NCI-H2081 (cell line): ENCODE results near the gene DYRK3.

Experiments
- DNase-seq, 2 experiments: peaks; one replicate each; lab custom pipeline; 2025; lab: John Stamatoyannopoulos, UW

DYRK3 gene

DNA sequence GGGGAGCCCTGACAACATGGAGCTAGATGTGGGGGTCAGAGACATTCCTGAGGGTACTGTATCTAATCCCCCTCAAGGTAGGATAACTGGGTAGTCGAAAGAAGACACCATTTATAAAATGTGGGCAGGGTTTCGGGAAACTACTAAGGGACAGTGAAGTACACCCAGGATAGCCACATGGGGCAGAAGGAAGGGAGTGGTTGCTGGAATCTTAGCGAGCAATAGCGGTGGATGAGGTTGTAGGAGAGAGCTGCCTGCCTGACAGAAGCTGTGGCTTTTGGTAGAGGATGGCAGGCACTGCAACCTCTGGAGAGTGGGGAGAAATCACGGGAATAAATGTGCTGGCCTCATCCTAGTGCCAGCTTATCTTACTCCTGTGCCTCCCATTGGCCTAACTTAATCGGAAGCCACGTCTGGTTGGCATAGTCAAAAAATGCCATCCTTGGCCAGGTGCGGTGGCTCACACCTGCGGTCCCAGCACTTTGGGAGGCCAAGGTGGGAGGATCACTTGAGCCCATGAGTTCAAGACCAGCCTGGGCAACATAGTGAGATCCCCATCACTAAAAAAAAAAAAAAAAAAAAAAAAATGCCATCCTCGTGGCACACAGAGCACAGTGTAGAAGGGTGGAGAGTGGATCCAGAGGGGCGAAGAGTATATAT is 26.0 kb downstream of the DYRK3 start:
- no peak for DNase-seq

DNA sequence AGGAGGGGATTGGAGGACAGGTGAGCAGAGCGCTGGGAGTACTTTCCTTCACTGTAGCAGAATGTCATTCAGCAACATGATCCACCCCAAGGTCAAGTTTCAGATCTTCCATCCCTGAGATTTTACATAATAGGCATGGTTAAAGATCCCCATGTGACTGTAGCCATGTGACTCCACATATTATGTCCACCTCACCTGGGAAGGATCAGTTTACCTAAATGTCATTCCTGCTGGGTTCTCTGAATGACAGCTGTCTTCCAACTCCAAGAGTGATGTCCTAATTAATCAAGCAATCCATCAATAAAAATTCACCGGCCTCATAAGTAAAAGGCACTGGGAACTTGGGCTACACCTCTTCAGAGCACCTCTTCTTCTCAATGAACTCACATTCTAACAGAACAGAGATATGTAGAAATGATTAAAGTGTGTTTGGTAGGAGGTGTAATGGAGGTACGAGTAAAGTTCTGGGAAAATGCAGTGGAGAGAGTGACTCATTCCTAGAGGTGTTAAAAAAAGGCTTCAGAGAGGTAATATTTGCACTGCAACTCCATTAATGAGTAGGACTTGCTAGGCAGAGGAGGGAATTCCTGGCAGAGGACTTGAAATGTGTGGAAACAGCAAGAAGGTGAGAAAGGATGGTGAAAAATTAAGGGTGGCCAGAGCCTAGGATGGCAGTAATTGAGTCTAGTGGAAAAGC is 27.2 kb downstream of the DYRK3 start:
- no peak for DNase-seq

DNA sequence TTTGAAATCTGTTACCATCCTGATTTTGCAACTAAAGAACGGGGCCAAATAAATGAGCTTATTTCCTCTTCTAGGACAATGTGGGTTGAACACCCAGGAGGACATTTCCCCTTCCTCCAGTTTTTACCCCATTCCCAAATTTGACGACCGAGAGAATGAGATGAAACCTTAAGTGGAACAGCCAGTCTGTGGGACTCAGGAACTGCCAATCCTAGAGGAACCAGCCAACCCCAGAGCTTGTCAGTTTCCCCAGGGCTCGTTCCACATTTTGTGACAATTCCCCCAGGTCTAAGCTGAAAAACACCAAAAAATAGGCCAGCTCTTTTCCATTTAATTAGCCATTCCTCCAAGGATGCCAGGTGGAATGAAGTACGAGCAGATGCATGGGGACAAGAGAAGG is 28.0 kb downstream of the DYRK3 start:
- DNase-seq, result no peak

DNA sequence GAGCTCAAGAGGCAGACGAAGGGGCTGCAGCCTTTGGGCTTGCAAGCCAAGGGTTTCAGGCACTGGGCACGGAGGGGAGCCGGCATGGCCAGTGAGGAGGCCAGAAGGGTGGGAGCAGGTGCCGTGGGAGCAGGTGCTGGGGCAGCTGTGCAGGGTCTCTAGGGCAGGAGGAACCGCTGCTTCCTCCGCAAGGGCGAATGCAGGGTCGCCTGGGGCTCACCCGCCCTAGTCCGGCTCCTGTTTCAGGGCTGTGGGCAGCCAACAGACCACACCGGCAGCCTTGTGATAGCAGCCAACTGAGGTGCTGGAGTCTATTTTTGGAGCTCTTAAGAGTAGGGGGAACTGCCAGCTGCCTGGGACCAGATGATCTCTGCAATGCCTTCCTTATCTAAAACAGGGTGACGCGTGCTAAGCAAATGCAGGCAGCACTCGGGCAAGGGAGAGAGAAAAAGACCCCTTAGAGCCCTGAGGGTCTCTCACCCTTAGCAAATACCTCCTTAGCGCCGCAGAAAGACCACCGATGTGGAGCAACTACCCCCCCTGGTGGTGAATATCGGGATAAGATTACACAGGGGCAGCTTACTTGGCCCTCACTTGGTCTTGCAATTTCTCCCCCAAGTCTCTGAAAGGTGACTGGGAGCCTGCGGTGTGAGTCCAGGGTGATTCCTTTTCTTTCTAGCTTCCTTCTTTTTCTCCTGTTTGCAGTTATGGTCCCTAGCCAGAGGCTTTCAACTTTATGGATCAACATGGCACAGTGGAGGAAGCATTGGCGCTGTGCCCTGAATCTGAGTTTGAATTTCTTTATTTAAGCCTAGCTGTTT is 28.7 kb downstream of the DYRK3 start:
- peak; percentile 64 to 70 for DNase-seq

DNA sequence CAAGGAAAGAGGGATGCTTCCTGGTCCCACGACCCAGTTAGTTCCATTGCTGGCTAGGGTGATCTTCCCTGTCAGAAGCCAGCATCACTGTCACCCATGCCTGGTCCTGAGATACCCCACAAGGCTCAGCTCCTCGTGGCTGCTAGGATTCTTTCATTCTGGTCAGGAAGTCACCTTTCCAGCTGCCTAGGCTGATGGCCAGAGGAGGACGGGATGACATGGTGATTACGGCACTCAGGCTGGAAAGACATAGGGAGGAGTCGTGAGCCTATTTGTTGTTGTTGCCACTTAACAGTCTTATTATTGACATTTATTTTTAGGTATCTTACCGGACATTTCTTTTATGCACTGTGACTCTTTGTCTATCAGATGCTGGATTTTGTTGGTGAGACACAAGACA is 29.4 kb downstream of the DYRK3 start:
- no peak for DNase-seq

DNA sequence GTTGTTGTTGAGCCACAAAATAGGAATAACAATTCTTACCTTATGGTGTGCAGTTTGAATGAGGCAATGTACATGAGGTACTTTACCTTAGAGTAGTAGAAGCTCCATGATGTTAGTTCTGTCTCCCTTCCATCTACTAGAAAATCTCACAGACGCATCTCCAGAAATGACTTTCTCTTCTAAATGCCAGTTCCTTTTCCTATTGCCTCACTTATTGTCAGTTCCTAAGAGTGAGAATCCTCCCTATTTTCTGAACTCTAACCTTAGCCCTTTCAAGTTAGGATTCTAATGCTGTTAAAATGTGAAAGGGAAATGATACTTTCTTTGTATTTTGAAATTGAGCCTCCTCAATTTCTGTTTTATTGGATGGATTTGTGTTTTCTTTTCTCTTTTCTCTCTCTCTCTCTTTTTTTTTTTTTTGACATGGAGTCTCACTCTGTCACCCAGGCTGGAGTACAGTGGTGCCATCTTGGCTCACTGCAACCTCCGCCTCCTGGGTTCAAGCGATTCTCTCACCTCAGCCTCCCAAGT is 30.8 kb downstream of the DYRK3 start:
- DNase-seq, result no peak

DNA sequence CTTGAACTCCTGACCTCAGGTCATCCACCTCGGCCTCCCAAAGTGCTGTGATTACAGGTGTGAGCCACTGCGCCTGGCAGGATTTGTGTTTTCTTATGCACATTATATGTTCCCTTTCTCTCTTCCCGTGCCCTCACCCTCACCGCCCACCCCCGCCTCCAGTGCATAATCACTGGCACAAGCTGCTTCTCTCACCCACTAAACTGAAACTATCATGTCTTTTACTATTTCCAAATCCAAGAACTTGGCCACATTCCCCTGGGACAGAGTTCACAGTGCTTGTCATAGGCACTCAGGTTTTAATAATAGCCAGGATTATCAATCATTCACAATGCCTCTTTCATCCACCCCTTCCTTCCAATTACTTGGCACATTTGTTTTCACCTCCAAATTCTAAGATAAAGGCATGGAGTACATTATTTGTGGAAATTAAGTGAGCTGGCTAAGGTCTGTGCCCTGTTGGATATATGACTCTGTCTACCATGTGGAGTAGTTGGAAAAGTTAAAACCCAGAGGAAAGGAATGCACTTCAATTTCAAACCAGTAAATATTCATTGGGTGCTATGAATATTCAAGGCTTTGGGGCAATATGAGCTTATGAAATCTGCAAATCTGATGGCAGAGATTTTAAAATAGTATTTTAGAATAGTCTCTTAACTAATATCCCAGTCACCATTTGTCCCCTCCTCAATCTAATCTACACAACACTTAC is 31.8 kb downstream of the DYRK3 start:
- DNase-seq, result no peak

DNA sequence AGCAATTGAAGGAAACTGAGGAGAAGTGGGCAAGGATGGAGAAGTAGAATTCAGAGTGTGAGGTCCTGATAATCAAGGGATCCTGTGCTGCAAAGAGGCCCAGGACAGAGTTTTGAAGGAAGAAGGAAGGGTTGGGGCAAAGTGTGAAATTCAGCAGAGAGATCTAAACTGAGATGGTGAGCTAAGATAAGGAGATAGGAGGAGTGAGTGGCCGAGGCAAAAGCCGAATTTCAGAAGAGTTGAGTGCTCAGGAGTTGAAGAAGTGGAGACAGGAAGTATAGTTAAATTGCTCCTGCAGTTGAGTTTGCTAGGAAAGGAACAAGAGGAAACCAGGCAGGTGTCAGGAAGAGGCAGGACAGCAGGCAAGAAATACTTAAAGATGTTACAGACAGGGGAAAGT is 33.0 kb downstream of the DYRK3 start:
- no peak for DNase-seq

DNA sequence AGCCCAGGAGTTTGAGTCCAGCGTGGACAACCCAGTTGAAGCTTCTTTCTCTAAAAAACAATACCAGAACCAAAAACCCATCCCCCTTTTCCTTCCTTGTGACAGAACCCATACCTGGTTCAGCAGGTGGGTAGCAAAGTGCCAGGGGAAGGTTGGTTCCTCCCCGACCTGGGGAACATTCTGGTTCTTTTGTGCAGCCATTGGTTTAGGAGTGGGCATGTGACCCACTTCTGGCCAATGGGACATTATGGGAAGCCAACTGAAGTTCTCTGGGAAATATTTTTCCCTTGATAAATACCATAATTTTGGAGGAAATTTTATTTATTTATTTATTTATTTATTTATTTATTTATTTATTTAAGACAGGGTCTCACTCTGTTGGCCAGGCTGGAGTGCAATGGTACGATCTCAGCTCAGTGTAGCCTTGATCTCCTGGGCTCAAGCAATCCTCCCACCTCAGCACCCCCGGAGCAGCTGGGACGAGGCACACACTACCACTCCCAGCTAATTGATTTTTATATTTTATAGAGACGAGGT is 33.6 kb downstream of the DYRK3 start:
- no peak for DNase-seq

DNA sequence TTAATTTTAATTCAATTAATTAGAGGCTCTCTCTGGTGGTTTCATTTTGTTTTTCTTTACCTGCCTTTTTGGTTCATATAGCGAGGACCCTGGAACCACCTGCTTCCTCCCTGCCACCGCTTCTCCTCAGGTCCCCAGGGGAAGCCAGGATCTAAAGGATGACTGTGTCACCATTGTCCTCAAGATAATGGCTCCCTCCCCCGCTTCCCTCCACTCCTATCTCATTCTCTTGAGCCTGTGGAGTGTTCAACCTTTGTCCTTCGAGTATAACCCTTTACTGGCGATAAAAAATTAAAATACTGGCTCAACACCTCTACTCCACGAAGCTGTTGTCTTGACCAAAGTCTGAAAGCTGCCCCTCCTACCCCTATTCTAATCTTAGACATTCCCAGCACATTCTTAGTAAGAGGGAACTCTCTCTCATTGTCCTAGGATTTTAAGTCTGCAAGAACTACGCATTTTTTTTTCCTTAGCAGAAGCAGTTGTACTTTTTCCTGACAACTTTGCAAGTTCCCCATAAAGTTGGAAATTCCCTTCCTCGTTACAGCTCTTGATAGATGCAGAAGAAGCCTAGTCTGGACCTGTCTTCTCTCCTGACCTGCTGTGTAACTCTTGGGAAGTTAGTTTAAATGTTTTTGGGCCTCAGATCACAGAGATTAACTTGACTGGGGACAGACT is 36.8 kb downstream of the DYRK3 start:
- DNase-seq, result peak; percentile 47 to 59

DNA sequence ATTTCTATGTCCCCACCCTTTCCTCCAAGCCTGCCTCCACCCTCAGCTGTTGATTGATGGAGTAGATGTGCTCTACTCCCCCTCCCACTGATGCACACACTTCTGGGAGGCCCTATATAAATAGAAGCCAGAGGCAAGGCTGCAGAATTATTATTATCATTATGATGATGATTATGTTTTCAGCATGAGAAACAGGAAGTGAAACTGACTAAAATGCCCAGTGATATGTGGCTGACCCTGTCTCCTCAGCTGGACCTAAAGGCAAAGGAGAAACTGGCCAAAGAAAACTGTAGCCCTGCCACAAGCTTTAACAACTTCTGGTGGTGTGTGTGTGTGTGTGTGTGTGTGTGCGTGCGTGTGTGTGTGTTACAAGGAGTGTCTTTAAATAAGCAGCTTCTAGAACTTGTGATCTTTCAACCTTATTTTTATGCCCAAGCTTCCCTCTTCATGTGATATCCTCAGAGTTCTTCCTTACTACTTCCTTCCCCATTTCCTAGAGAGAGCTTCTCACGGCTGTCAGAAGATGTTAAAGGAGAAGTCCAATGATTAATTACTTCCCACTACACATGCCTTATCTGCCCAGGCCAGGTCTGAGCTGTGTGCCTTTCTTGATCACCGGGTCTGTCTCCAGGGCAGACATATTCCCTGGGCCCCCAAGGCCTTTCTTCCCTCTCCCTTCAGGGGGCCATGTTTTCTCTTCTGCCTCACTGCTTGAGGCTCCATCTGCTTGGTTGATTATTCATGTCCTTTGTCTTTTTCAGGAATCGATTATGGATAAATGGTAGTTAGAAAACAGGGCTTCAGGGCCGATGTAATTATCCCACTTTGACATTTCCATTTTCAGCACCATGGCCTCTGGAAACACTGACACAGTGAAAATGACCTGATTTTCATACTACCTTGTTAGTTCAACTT is 37.8 kb downstream of the DYRK3 start:
- peak; percentile 7 to 42 for DNase-seq

DNA sequence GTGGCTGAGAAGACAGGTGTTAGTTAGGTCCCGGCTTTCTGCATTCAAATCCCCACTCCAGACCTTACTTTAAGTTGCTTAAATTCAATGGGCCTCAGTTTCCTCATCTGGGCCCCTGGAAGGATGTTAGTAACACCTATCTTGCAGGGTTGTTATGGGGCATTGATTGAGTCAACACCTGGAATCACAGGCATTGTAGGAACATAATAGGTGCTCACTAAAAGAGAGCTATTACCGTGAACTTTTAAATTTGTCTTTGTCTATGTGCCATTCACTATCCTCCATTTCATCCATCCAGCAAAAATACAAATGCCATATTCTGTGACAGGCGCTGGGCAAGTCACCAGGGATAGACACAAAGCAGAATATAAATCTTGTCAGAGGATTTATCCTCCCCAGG is 38.9 kb downstream of the DYRK3 start:
- DNase-seq, result no peak

DNA sequence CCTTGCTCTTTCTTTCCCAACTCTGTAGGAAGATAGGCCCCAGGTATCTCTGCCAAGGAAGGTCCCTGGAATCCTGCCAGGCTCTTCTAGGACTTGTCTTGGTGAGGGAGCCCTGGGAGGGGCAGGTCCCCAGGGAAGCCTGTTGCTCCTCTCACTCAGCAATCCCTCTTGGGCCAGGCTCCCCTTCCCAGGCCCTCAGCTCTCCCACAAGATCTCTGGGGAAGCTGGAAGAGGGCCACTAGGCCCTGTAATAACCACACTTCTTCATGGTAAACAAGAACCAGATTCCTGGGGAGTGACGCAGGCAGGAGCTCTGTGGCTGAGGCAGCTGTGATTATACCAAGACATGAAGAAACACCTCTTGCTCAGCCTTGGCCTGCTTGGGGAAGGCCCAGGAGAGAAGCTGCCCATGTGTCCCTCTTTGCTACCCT is 39.4 kb downstream of the DYRK3 start:
- DNase-seq, result no peak

DNA sequence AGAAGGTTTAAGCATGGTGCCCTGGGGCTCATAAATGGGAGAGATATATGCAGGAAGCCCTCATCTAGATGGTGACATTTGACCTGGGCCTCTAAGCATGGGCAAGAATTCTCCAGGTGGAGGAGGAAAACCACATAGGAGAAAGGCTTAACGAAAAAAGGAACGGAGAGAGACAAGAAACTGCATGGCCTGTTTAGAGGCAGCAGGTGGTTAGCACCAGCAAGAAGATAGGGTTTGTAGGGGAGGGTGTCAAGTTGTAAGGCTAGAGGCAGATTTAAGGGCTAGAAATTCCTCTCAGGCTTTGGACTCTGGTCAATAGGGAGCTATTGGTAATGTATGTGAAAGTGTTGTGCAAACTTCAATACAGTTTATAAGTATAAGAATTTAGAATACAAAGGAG is 41.2 kb downstream of the DYRK3 start:
- DNase-seq, result no peak

DNA sequence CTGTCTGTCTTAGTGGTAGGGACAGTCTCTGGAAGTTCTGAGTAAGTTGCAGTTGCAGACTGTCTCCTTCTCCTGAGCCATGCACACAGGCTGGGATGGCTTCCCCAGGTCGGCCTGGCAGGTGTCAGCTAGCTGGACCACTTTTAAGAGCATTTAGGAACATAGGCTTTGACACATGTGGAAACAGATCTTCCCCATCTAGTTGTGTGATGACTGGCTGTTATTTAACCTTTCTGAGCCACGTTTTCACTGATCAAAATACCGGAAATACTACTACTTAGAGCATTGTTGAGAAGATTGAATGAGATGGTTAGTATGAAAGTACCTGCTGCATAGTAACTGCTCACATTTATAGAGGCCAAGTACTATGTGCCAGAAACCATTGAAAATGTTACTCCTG is 43.2 kb downstream of the DYRK3 start:
- no peak for DNase-seq

DNA sequence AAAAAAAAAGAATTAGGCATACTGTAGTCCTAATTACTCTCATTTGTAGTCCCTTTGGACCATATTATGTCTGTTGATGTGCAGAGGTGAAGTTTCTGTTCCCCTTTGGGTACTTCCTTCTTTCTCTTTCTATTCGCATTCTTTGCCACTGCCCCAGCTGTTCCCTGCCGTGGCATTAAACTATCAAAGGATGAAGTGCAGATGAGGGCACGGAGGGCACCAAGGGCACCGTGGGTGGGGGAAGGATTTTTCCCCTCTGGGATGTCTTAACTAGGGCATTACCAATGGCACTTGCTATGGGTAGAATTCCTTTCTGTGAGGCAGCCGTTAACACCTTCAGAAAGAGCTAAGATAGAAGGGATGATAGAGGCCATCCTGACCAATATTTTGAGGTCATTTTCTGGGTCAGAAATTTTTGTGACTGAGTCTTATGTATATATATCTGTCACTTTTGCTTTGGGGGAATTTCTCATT is 44.4 kb downstream of the DYRK3 start:
- no peak for DNase-seq

DNA sequence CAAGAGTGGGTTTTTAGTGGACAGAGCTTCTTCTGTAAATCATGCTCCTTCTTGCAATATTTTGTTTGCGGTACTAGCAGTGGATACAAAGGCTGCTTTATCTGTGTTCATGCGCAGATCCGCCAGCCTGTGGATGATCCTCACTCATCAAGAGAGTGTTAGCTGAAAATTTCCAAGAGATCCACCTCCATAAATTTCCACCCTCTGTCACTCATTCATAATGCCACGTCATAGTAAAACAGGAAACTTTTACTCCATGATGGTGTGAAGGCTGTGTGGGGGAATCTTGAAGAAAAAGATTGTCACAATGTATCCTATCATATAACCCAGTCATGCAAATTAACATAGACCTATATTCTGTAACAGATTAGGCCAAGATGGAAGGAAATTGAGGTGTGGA is 44.9 kb downstream of the DYRK3 start:
- DNase-seq, result no peak

DNA sequence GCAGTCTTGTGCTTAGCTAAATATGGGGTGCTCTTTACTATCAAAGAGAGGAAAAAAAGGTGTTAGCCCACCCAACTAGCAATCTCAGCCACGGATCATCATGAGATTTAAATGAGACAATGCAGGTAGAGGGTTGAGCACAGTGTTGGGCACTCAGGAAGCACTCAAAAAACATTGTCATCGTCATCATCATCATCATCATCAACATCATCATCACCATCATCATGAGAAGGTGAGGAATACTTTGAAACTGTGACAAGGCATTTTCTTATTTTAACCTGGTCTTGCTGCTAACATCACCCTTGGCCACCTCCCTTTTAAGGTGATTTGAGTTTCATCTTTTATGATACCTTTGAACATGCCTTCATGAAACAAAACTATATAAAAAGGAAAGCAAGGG is 46.0 kb downstream of the DYRK3 start:
- no peak for DNase-seq

DNA sequence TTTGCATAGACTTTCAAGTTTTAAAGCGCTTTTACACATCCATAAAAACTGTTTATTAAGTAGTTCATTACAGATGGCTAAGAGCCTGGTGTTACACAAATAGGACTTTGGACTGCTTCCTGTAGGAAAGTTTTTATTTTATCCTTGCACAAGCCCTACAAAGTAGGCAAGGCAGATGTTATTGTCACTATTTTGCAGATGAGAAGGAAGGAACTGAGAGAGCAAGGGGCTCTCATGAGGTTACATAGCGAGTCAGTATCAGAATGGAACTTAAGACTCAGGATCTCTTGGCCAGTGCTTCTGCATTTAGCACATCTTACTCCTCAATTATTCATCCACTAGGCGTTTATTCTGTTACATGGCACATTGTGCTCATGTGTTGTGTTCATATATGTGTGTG is 46.8 kb downstream of the DYRK3 start:
- no peak for DNase-seq

DNA sequence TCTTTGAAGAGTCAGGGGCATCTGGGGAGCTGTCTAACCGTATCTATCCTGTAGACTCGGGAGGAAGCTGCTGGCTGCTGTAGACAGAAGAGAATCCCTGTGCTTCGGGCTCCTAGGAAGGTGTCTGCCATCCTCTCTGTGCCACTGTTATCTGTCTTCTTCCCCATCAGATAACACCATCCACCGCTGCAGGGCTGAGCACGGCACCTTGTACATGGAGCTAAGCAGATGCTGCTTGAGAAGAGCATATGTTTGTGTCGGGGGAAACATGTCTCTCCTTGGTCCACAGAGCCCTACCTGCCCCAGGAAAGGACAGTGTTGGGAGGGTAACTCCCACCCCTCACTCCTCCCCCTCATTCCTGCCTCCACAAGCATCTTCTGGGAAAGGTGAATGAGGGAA is 48.0 kb downstream of the DYRK3 start:
- no peak for DNase-seq
